ENCODE measurements around the gene PLA2G1B. TPM values are rescaled to one million over a fixed set of nuclear protein-coding genes. Genes with fewer than 3 reads are reported as not detected.

The PLA2G1B gene
- total and polyA plus RNA-seq, 9 of the 15 experiments (the other 6 are each of a cell fraction or from before 2014, with no cell fraction given): 1.4 TPM; not detected in 8

- TF ChIP-seq GABPA (tag; conservative IDR thresholded peaks at IDR 0.05; ENCODE audit: low read depth) (0 out of 2 replicates have a peak, but pooled peaks have one; percentile 38), ATF7 (IDR thresholded peaks at IDR 0.05) (peak; percentile 99), RBBP5 (IDR thresholded peaks at IDR 0.05; ENCODE audit: borderline replicate concordance, insufficient read depth, low read length, poor library complexity, severe bottlenecking) (no peak), TBP (optimal IDR thresholded peaks at IDR 0.05; ENCODE audit: low read depth, low read length) (peak; percentile 80), ZNF318 (IDR thresholded peaks at IDR 0.05; ENCODE audit: borderline replicate concordance in 1 of 2, low read depth in 1 of 2) (peak in 1 of 2 experiments; percentile 91; a peak in 2 of 4 replicates), CREB3L1 (IDR thresholded peaks at IDR 0.05; ENCODE audit: borderline replicate concordance, low read depth) (peak; percentile 89), SIN3A (IDR thresholded peaks at IDR 0.05; ENCODE audit: borderline replicate concordance in 2 of 2, control insufficient read depth in 1 of 2, low read depth in 2 of 2, low read length in 2 of 2) (peak; percentile 66 to 94; a peak in 1 of 4 replicates), CBX3 (IDR thresholded peaks at IDR 0.05; ENCODE audit: borderline replicate concordance in 1 of 2, low read length in 2 of 2) (peak in 1 of 2 experiments; percentile 65; a peak in 1 of 3 replicates)
Observed at GRCh38 chr12:120301962-120302815, 25.4 kb downstream of the PLA2G1B start, which contains the start of gene SIRT4 (continued).

Data from K562 (cell line).